Measurements from ENCODE around the gene SFTPA1. TPM values are rescaled to one million over a fixed set of nuclear protein-coding genes. Genes with fewer than 3 reads are reported as not detected.

SFTPA1 gene
- total and polyA plus RNA-seq, 2 of the 13 experiments (the other 11 are each of a cell fraction or from before 2014, with no cell fraction given) = not detected

DNA sequence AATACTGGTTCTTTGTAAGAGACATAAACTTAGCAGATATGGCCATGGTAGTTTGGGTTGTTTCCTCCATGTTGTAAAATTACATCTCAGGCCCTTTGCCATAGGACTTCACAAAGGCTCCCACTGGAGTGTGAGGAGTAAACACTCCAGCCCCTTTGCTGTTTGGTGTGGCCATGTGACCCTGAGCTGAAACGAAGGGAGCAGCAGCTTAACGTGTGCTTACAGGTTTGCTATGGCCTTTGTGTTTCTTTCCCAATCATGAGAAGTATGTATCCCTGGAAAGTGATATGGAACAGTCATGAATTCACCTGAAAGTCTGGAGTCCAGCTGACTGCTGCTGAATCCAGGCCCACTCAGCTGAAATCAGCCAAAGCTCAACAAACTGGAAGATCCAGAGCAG is 23.8 kb upstream of the SFTPA1 start:
- Histone ChIP-seq H3K4me2 (ENCODE audit: low read depth, low read length) (no peak overlapping the region), H3K4me3 (replicated peaks in 1 of 3; ENCODE audit: insufficient read depth in 1 of 3, low read depth in 2 of 3, low read length in 3 of 3) (no peak overlapping the region), H2AFZ (ENCODE audit: low read length) (no peak overlapping the region), H3K4me1 (ENCODE audit: insufficient read depth, low read length) (no peaks in the 10 kb centered on the region), H3K27ac (ENCODE audit: extremely low read length, insufficient read depth, low read length) (no peak overlapping the region), H3K27me3 (ENCODE audit: control insufficient read depth in 1 of 2, insufficient read depth in 2 of 2, low read length in 2 of 2) (peaks cover 1 to 7% of the 10 kb centered on the region in 2 experiments; a peak in 3 of 5 replicates), H3K9me3 (ENCODE audit: low read length) (no peaks in the 10 kb centered on the region), H3K36me3 (replicated peaks in 1 of 2; ENCODE audit: control insufficient read depth in 1 of 2, insufficient read depth in 2 of 2, low read length in 2 of 2) (no peaks in the 10 kb centered on the region), H3K79me2 (ENCODE audit: insufficient read depth, low read length) (no peaks in the 10 kb centered on the region), H4K20me1 (ENCODE audit: insufficient read depth, low read length) (no peaks in the 10 kb centered on the region), H3K9ac (ENCODE audit: insufficient read depth, low read depth, low read length) (no peak overlapping the region)
- CTCF ChIA-PET (ENCODE audit: low intra/inter-chr PET ratio, low total read pairs) = no interaction called here
- no peak for DNase-seq (ENCODE audit: low spot score)
- POLR2A ChIA-PET = no interaction called here
- intact Hi-C loops (cut with micrococcal nuclease; ENCODE audit: unreplicated experiment) = no loop called here
- TF ChIP-seq ZNF782 (CRISPR knock-in tag; IDR thresholded peaks at IDR 0.05; ENCODE audit: borderline replicate concordance) (no peak), ZNF253 (CRISPR knock-in tag; IDR thresholded peaks at IDR 0.05; ENCODE audit: borderline replicate concordance) (no peak), IRX3 (CRISPR knock-in tag; IDR thresholded peaks at IDR 0.05; ENCODE audit: borderline replicate concordance, low read depth) (no peak), RXRB (CRISPR knock-in tag; IDR thresholded peaks at IDR 0.05; ENCODE audit: borderline replicate concordance) (no peak), ZFP37 (CRISPR knock-in tag; IDR thresholded peaks at IDR 0.05; ENCODE audit: borderline replicate concordance) (no peak), RBAK (CRISPR knock-in tag; IDR thresholded peaks at IDR 0.05) (no peak), ZFP36L2 (CRISPR knock-in tag; IDR thresholded peaks at IDR 0.05) (no peak)
- TF ChIP-seq, protein P1, sequence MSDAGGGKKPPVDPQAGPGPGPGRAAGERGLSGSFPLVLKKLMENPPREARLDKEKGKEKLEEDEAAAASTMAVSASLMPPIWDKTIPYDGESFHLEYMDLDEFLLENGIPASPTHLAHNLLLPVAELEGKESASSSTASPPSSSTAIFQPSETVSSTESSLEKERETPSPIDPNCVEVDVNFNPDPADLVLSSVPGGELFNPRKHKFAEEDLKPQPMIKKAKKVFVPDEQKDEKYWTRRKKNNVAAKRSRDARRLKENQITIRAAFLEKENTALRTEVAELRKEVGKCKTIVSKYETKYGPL (CRISPR knock-in tag; IDR thresholded peaks at IDR 0.05) = no peak
- TF ChIP-seq, protein P2, sequence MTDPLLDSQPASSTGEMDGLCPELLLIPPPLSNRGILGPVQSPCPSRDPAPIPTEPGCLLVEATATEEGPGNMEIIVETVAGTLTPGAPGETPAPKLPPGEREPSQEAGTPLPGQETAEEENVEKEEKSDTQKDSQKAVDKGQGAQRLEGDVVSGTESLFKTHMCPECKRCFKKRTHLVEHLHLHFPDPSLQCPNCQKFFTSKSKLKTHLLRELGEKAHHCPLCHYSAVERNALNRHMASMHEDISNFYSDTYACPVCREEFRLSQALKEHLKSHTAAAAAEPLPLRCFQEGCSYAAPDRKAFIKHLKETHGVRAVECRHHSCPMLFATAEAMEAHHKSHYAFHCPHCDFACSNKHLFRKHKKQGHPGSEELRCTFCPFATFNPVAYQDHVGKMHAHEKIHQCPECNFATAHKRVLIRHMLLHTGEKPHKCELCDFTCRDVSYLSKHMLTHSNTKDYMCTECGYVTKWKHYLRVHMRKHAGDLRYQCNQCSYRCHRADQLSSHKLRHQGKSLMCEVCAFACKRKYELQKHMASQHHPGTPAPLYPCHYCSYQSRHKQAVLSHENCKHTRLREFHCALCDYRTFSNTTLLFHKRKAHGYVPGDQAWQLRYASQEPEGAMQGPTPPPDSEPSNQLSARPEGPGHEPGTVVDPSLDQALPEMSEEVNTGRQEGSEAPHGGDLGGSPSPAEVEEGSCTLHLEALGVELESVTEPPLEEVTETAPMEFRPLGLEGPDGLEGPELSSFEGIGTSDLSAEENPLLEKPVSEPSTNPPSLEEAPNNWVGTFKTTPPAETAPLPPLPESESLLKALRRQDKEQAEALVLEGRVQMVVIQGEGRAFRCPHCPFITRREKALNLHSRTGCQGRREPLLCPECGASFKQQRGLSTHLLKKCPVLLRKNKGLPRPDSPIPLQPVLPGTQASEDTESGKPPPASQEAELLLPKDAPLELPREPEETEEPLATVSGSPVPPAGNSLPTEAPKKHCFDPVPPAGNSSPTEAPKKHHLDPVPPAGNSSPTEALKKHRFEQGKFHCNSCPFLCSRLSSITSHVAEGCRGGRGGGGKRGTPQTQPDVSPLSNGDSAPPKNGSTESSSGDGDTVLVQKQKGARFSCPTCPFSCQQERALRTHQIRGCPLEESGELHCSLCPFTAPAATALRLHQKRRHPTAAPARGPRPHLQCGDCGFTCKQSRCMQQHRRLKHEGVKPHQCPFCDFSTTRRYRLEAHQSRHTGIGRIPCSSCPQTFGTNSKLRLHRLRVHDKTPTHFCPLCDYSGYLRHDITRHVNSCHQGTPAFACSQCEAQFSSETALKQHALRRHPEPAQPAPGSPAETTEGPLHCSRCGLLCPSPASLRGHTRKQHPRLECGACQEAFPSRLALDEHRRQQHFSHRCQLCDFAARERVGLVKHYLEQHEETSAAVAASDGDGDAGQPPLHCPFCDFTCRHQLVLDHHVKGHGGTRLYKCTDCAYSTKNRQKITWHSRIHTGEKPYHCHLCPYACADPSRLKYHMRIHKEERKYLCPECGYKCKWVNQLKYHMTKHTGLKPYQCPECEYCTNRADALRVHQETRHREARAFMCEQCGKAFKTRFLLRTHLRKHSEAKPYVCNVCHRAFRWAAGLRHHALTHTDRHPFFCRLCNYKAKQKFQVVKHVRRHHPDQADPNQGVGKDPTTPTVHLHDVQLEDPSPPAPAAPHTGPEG (CRISPR knock-in tag; IDR thresholded peaks at IDR 0.05) = no peak
- BruUV-seq (replicated peaks) = no TSS peak
- in situ Hi-C loops (cut with HindIII; ENCODE audit: extremely low pct_ligation_motif_present, low pct_unique_long_range_greater_than_20kb) = no loop called here
- ATAC-seq = no peak
- FAIRE-seq = no peak
- WGBS (ENCODE audit: low lambda C conversion rate) = 0% methylated on average over 2 of the region's 2 CpGs
